Inflammatory macrophage treated with lipopolysaccharide for 1 hour (primary cell): Measurements from ENCODE around the gene CAP1.

Experiments
- DNase-seq, 2 donors: peaks; one replicate each; pipeline ENCODE4 v3.0.0-alpha.2; 2020 to 2022

CAP1 gene

DNA sequence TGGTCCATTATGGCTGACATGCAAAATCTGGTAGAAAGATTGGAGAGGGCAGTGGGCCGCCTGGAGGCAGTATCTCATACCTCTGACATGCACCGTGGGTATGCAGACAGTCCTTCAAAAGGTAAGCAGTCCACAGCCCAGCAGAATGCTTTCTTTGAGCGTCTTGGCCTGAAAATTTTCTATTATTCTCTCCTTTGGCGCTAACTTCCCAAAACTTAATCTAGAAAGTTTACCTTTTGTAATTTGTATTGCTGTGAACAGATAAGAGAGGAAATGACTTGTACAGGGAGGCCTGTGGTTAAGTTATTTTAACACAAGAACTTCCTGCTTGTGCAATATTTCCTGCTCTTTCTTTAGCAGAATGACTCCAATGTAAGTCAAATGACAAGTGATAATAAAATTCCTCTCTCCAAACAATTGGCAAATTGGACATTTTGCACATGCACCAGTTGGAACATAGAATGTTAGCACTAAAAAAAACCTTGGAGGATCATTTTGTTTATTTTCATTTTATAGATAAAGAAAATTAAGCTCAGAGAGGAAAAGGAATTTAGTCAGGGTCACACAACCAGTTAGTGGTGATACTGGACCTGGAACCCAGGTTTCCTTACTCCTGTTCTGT, 18.9 kb downstream of the CAP1 start:
- peak; percentile 63 to 85 for DNase-seq

- DNase-seq: peak in 1 of 2 donors; percentile 37
These were observed 19.6 kb downstream of the CAP1 start for GRCh38 chr1:40059960-40060750.

DNA sequence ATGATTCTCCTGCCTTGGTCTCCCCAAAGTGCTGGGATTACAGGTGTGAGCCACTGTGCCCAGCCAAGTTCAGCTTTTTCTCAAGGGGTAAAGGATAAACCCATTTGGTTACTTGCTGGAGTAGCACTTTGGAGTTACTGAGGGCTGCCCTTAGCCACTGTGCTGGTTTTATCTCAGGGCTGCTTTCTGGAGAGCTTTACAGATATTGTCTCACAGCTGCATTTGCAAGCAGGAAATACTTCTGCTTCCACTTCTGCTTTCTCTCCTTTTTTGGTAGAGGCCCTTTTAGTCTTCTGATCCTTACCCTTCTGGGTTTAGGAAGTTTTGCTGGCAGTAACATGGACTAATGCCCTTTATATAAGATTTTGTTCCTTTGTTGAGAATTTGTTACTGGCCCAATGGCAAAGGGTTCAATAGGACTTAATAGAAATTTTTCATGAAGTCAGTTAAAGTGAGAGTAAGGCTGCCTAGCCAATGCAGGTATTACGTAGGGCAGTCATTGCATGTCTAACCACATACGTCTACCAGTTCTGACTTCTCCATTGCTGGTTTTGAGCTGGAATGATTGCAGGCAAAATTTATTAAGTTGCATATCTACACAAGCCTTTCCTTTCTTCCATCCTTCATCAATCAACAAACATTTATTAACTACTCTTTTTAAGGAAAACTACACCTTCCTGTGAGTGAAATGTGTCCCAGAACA, 24.4 kb downstream of the CAP1 start:
- DNase-seq: peak; percentile 51

- peak in 1 of 2 donors; percentile 19 for DNase-seq
These were observed 26.5 kb downstream of the CAP1 start for GRCh38 chr1:40067023-40067422.

GRCh38 chr1:40067851-40068250, 27.3 kb downstream of the CAP1 start:
- DNase-seq: peak; percentile 50 to 64

- DNase-seq: no peak
These were observed 31.6 kb downstream of the CAP1 start for GRCh38 chr1:40072142-40072541.

- DNase-seq: no peak
These were observed 32.5 kb downstream of the CAP1 start for GRCh38 chr1:40073062-40073461.

DNA sequence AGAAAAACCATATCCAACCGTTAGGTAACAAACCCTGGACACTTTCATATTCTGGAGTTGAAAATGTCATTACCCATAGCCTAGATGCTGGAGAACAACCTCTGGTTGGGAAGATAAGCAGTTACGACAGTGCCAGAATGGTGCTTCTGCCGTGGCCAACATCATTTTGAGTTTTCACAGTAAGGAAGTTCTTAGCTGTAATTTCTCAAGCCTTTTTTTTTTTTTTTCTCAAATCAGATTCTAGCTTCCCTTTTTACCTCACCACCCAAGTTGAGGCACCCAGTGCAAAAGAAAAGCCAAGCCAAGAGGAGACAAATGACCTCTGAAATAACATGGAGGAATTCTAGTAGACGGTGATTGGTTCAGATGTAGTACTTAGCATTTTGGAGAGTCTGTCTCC, 34.7 kb downstream of the CAP1 start:
- DNase-seq: peak; percentile 53 to 64

GRCh38 chr1:40076895-40077312, 36.4 kb downstream of the CAP1 start:
- peak; percentile 85 to 92 for DNase-seq

GRCh38 chr1:40078512-40079333, 38.2 kb downstream of the CAP1 start:
- peak; percentile 38 to 88 for DNase-seq

DNA sequence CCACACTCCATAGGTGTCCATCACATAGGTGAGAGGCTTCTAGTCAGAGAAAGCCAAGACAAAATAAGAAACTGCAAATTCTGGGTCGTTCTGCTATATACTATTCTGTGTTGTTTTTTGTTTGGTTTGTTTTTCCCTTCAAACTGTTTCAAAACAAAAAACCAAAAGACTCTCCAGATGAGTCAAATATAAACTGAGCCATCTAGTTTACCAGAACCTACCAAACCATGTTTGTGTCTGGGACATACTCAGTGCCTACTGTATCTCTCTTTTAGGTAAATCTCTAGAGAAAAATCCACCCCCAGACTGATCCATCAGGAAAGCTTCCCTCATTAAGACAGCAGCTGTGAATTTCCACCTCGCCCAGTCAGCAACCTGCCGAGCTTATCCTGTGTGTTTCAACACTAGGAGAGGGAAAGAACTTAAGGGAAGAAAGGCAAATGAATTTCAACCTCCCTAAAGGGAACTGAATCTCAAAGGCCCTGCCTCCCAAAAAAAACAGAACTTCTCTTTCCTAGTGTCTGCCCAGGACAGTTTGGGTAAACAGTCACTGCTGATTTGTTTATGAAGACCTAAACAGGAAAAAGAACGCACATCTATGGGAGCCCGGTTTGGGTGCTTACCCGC, 39.4 kb downstream of the CAP1 start:
- peak; percentile 53 to 55 for DNase-seq

GRCh38 chr1:40081871-40082270, 41.3 kb downstream of the CAP1 start:
- DNase-seq: peak in 1 of 2 donors; percentile 62

DNA sequence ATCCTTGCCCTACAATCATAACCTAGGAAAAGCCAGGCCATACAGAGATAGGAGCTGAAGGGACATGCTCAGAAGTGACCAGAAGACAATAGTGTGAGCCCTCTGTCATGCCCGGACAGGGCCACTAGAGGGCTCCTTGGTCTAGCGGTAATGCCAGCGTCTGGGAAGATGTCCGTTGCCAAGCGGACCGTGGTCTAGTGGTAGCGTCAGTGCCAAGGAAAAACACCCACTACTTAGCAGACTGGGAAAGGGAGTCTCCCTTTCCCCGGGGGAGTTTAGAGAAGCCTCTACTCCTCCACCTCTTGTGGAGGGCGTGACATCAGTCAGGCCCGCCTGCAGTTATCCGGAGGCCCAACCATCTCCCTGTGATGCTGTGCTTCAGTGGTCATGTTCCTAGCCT, 44.2 kb downstream of the CAP1 start:
- peak; percentile 73 for DNase-seq

GRCh38 chr1:40090652-40091355, 50.3 kb downstream of the CAP1 start:
- no peak for DNase-seq

DNA sequence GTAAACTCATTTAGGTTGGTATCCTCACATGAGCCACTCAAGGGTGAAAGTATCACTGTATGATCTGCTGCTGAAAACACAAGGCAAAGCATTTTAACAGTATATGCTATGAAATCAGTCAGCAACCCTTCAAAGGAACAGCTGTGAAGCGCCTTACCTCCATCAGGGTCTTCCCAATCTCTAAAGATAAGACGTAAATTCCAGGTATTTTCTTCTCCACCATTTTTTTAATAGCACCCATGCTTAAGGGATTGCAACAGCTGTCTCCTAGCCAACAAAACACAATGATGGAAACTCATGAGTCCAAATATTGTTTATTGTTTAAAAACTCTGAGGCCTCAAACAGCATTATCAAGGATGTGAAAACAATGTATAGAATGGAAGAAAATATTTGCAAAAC, 51.7 kb downstream of the CAP1 start:
- DNase-seq: no peak

GRCh38 chr1:40092706-40093639, 52.4 kb downstream of the CAP1 start:
- peak; percentile 54 to 69 for DNase-seq

GRCh38 chr1:40094466-40095110, 54.1 kb downstream of the CAP1 start:
- peak; percentile 68 to 75 for DNase-seq

DNA sequence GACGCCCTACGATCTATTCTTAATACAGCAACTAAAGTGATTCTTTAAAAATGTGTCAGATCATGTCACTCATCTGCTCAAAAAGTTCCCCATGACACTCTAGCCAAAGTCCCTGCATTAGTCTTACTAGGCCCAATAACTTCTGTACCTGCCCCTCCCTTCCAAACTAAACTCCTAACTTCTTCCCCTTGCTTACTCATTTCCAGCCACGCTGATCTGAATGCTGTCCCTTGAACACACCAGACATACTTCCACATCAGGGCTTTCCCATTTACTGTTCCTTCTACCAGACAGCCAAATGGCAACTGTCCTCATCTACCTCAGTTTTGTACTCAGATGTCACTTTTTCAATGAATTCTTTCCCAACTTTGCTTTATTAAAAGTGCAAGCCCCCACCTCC, 55.3 kb downstream of the CAP1 start:
- peak; percentile 55 to 79 for DNase-seq

- DNase-seq: no peak
These were observed 56.1 kb downstream of the CAP1 start for GRCh38 chr1:40096646-40096976.
